Measurements from ENCODE around the gene ERICH3. TPM values are rescaled to one million over a fixed set of nuclear protein-coding genes. Genes with fewer than 3 reads are reported as not detected.

Gene ERICH3
- total RNA-seq, 4 donors from 2014 or later: 0.13 to 2.5 TPM; not detected in 2

DNA sequence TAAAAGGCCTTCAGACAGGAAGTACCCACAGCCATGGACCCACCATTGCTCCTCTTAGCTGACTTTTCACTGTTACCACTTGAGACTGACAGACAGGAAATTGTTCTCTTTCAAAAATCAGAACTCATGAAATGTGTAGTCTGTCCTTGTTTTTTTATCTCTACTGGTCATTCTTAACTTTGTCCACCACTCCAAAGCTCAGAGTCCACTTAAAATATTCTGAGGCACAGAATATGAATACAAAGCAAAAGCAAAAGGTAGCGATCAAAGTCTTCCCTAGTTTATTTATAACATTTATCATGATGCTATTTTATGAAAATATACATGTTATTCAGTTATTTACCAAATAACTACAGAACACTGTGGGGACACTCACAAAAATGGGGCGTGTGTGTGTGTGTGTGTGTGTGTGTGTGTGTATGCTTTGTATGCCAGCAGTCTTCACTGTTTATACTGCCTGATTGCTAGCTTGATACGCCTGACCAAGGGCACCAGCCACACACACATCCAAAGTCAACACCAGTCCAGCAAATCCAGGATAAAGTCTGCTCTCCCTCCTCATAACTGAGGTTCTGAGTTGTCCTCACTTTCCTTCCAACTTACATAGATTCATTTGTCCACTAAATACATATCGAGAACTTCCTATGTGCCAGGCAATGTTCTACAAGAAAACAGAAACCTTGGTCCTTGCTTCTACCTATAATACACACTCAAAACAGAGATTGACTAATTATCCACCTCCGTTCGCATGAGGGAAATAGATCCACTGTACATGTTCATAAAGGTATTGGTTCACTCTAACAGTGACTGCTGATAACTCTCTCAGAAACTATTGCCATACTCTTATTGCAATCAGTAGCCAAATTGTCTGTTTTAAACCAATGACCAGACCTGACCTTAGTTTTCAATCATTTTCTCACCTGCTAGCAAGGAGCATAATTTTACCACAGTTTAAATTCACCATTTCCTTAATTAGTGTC lies 79.4 kb downstream of the ERICH3 start:
- Histone ChIP-seq H3K27ac (no peak overlapping the region), H3K4me3 (no peak overlapping the region), H3K4me1 (no peaks in the 10 kb centered on the region), H3K27me3 (no peaks in the 10 kb centered on the region), H3K36me3 (no peaks in the 10 kb centered on the region), H3K9me3 (no peaks in the 10 kb centered on the region)
- no peak for TF ChIP-seq POLR2A (IDR thresholded peaks at IDR 0.05)
- TF ChIP-seq, protein P1, sequence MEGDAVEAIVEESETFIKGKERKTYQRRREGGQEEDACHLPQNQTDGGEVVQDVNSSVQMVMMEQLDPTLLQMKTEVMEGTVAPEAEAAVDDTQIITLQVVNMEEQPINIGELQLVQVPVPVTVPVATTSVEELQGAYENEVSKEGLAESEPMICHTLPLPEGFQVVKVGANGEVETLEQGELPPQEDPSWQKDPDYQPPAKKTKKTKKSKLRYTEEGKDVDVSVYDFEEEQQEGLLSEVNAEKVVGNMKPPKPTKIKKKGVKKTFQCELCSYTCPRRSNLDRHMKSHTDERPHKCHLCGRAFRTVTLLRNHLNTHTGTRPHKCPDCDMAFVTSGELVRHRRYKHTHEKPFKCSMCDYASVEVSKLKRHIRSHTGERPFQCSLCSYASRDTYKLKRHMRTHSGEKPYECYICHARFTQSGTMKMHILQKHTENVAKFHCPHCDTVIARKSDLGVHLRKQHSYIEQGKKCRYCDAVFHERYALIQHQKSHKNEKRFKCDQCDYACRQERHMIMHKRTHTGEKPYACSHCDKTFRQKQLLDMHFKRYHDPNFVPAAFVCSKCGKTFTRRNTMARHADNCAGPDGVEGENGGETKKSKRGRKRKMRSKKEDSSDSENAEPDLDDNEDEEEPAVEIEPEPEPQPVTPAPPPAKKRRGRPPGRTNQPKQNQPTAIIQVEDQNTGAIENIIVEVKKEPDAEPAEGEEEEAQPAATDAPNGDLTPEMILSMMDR (IDR thresholded peaks at IDR 0.05): no peak
- DNase-seq: no peak

DNA sequence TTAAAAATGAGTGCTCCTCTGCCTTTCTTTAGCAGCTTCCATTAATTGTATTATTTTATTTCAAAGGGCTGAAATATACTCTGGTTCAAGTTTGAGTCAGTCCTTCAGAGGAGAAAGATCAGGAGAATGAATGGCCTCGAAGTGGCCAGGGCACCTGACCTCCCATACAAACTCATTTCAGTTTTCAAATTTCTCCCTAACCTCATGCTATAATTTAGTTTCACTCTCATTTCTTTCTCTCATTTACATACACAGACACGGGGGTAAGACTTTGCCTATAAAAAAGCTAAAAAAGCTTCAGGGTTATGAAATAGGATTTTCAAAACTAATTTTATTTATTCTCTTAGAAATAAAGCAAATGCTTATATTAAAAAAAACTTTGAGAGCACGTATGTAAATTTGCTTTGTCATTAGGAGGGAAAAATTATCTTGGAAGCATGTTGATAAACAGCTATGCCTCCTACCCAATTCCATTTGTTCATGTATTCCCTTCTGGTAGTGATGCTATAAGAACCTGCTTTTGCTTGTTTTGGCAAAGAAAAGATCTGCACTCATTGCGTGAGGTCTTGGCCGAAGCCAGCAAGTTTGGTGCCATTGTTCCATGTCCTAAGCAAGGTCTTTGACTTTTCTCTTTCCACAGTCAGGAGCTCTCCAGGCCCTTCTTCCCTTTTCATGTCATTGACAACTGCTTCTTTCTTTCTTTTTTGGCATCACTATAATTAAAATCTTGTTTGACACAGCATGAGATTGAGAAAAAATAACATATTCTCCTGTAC lies 80.8 kb downstream of the ERICH3 start:
- TF ChIP-seq, protein P1 (IDR thresholded peaks at IDR 0.05): no peak
- no peak for TF ChIP-seq POLR2A (IDR thresholded peaks at IDR 0.05)
- Histone ChIP-seq H3K27ac (no peak overlapping the region), H3K4me1 (no peaks in the 10 kb centered on the region), H3K9me3 (no peaks in the 10 kb centered on the region), H3K36me3 (no peaks in the 10 kb centered on the region), H3K27me3 (no peaks in the 10 kb centered on the region), H3K4me3 (no peak overlapping the region)
- no peak for DNase-seq

DNA sequence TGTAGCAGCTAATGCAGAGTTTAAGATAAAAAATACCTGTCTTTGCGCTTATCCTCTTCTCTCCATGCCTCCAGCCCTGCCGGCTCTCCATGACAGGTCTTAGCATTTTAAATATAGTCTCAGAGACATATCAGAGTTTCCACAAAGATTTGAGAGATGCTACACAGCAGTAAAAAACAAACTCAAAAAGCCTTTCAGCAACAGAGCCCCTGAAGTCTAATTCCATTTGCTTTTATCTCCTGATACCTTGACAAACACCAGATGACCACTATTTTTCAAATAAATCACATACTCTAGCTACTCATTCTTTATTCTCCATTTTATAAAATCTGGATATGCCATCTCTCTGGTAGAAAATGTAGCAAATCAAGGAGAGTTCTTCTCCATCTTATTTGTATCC lies 81.6 kb downstream of the ERICH3 start:
- Histone ChIP-seq H3K27me3 (no peaks in the 10 kb centered on the region), H3K4me3 (no peak overlapping the region), H3K36me3 (no peaks in the 10 kb centered on the region), H3K4me1 (no peaks in the 10 kb centered on the region), H3K27ac (no peak overlapping the region), H3K9me3 (no peaks in the 10 kb centered on the region)
- no peak for DNase-seq
- TF ChIP-seq POLR2A (IDR thresholded peaks at IDR 0.05): no peak
- TF ChIP-seq, protein P1 (IDR thresholded peaks at IDR 0.05): no peak

DNA sequence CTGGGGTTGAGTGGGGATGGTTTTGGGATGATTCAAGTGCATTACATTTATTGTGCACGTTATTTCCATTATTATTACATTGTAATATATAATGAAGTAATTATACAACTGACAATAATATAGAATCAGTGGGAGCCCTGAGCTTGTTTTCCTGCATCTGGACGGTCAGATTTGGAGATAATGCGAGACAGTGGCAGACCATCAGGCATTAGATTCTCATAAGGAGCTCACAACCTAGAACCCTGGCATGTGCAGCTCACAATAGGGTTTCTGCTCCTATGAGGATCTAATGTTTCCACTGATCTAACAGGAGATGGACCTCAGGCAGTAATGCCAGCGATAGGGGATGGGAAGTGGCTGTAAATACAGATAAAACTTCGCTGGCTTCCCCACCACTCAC lies 83.3 kb downstream of the ERICH3 start:
- Histone ChIP-seq H3K4me1 (no peaks in the 10 kb centered on the region), H3K4me3 (no peak overlapping the region), H3K27ac (no peak overlapping the region), H3K27me3 (no peaks in the 10 kb centered on the region), H3K36me3 (no peaks in the 10 kb centered on the region), H3K9me3 (no peaks in the 10 kb centered on the region)
- no peak for TF ChIP-seq POLR2A (IDR thresholded peaks at IDR 0.05)
- TF ChIP-seq, protein P1 (IDR thresholded peaks at IDR 0.05): no peak
- no peak for DNase-seq

DNA sequence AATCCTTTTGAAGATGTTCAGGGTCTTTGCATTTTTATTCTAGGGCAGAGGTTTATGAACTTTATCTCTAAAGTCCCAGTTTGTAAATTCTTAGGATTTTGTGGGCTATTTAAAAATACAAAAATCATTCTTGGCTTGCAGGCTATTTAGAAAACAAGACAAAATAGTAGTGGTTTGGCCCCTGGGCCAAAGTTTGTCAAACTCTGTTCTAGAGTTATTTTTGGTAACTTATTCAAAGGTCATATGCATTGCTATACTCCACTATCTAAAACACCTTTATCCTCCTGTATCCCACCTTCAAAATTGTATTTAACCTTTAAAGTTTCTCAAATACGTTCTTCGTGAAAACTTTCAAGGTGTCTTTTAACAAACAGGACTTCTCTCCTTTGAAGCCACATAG lies 85.7 kb downstream of the ERICH3 start:
- H3K27me3 ChIP-seq: no peaks in the 10 kb centered on the region
- no peak for TF ChIP-seq POLR2A (IDR thresholded peaks at IDR 0.05)
- TF ChIP-seq, protein P1 (IDR thresholded peaks at IDR 0.05): no peak

More for the DNA sequence above, 85.7 kb downstream of the ERICH3 start:
- Histone ChIP-seq H3K4me1 (no peaks in the 10 kb centered on the region), H3K4me3 (no peak overlapping the region), H3K36me3 (no peaks in the 10 kb centered on the region), H3K27ac (no peak overlapping the region), H3K9me3 (no peaks in the 10 kb centered on the region)
- no peak for DNase-seq
